GM18861 (cell line): ENCODE data around the gene SPRR2A.
"Not testable (repeated sequence)": the region's sequence is repeated elsewhere in the genome, so short reads cannot be mapped to it uniquely, and the experiment has no call there.

Experiments used
- ATAC-seq: cut with Tn5 transposase; IDR thresholded peaks from one replicate; pipeline ENCODE4 v1.9.1; 2021; ENCODE audit not compliant: unreplicated experiment

The SPRR2A gene

GRCh38 chr1:153057375-153057774, at the start of gene SPRR2A:
SPRR2A (minus strand) TSS chr1:153057512; CDS start chr1:153056735, 777 bp downstream.
- no peak for ATAC-seq

GRCh38 chr1:153100245-153100644, 42.9 kb upstream of the SPRR2A start:
- ATAC-seq, result no peak

GRCh38 chr1:153099461-153100045, 42.2 kb upstream of the SPRR2A start:
- no peak for ATAC-seq

- ATAC-seq, result no peak
Measured at GRCh38 chr1:153095764-153096163, 38.5 kb upstream of the SPRR2A start.

- ATAC-seq, result no peak
Measured at GRCh38 chr1:153094426-153094825, 37.1 kb upstream of the SPRR2A start, which contains the start of gene SPRR2E. SPRR2E (minus strand) TSS chr1:153094526; CDS start chr1:153093751, 775 bp downstream.

- no peak for ATAC-seq
Measured at GRCh38 chr1:153087652-153088051, 30.3 kb upstream of the SPRR2A start.

- no peak for ATAC-seq
Measured at GRCh38 chr1:153081736-153082135, 24.4 kb upstream of the SPRR2A start.

GRCh38 chr1:153072806-153073726, 15.8 kb upstream of the SPRR2A start:
- no peak for ATAC-seq

- no peak for ATAC-seq
Measured at GRCh38 chr1:153071511-153071910, 14.2 kb upstream of the SPRR2A start, which contains the start of gene SPRR2B. SPRR2B (minus strand) TSS chr1:153071611; CDS start chr1:153070839, 772 bp downstream.

- no peak for ATAC-seq
Measured at GRCh38 chr1:153070243-153070642, 12.9 kb upstream of the SPRR2A start.

GRCh38 chr1:153058826-153059784, 1.8 kb upstream of the SPRR2A start:
- no peak for ATAC-seq

- ATAC-seq, result no peak
Measured at GRCh38 chr1:153058154-153058553, 842 bp upstream of the SPRR2A start.

GRCh38 chr1:153056111-153056510, 1.2 kb downstream of the SPRR2A start:
- ATAC-seq, result not testable (repeated sequence)

- ATAC-seq, result no peak
Measured at GRCh38 chr1:153049211-153049610, 8.1 kb downstream of the SPRR2A start.

- no peak for ATAC-seq
Measured at GRCh38 chr1:153040950-153041631, 16.2 kb downstream of the SPRR2A start, which contains the start of gene SPRR2D. SPRR2D (minus strand) TSS chr1:153041120; CDS start chr1:153040346, 774 bp downstream.

GRCh38 chr1:153035211-153035610, 22.1 kb downstream of the SPRR2A start:
- ATAC-seq, result no peak

GRCh38 chr1:153032677-153033308, 24.5 kb downstream of the SPRR2A start:
- ATAC-seq, result no peak

- no peak for ATAC-seq
Measured at GRCh38 chr1:153032073-153032472, 25.2 kb downstream of the SPRR2A start.

GRCh38 chr1:153030895-153031294, 26.4 kb downstream of the SPRR2A start, which contains the start of gene SPRR1B:
SPRR1B (plus strand) TSS chr1:153031203; CDS start chr1:153032346, 1,143 bp downstream.
- ATAC-seq, result no peak

- ATAC-seq, result no peak
Measured at GRCh38 chr1:153028766-153029165, 28.5 kb downstream of the SPRR2A start.
